SHP77 treated with DMSO at 0.1 percent for 48 hours (cell line): ENCODE results near the gene NFYA.

Experiments used
- DNase-seq: peaks from one replicate; lab custom pipeline; 2025; lab: John Stamatoyannopoulos, UW

Gene NFYA

GRCh38 chr6:41073203-41073967, 611 bp downstream of the NFYA start:
- DNase-seq: peak; percentile 45

GRCh38 chr6:41073968-41074691, 1.4 kb downstream of the NFYA start:
- no peak for DNase-seq

GRCh38 chr6:41074692-41075436, 2.1 kb downstream of the NFYA start:
- no peak for DNase-seq

GRCh38 chr6:41075651-41076626, 3.2 kb downstream of the NFYA start:
- no peak for DNase-seq

- DNase-seq: no peak
Observed at GRCh38 chr6:41077536-41077935, 4.8 kb downstream of the NFYA start.

GRCh38 chr6:41078101-41078500, 5.3 kb downstream of the NFYA start:
- DNase-seq: no peak

- no peak for DNase-seq
Observed at GRCh38 chr6:41079080-41079479, 6.3 kb downstream of the NFYA start.

GRCh38 chr6:41080621-41081020, 7.8 kb downstream of the NFYA start:
- DNase-seq: no peak

- no peak for DNase-seq
Observed at GRCh38 chr6:41083072-41083471, 10.3 kb downstream of the NFYA start.

GRCh38 chr6:41085182-41085581, 12.4 kb downstream of the NFYA start:
- DNase-seq: no peak

- DNase-seq: no peak
Observed at GRCh38 chr6:41088451-41088850, 15.7 kb downstream of the NFYA start.

- no peak for DNase-seq
Observed at GRCh38 chr6:41090841-41091761, 18.3 kb downstream of the NFYA start.

- DNase-seq: no peak
Observed at GRCh38 chr6:41092421-41093140, 19.8 kb downstream of the NFYA start.

- DNase-seq: no peak
Observed at GRCh38 chr6:41093729-41094128, 21.0 kb downstream of the NFYA start.

- DNase-seq: no peak
Observed at GRCh38 chr6:41097467-41098090, 24.8 kb downstream of the NFYA start.

GRCh38 chr6:41098366-41098765, 25.6 kb downstream of the NFYA start:
- no peak for DNase-seq

- DNase-seq: no peak
Observed at GRCh38 chr6:41100871-41101287, 28.1 kb downstream of the NFYA start.

GRCh38 chr6:41103847-41104246, 31.1 kb downstream of the NFYA start:
- no peak for DNase-seq

- DNase-seq: no peak
Observed at GRCh38 chr6:41111017-41111416, 38.2 kb downstream of the NFYA start.
